ENCODE measurements around the gene INPP5K.
"Not testable (repeated sequence)": the region's sequence is repeated elsewhere in the genome, so short reads cannot be mapped to it uniquely, and the experiment has no call there.

Gene INPP5K

DNA sequence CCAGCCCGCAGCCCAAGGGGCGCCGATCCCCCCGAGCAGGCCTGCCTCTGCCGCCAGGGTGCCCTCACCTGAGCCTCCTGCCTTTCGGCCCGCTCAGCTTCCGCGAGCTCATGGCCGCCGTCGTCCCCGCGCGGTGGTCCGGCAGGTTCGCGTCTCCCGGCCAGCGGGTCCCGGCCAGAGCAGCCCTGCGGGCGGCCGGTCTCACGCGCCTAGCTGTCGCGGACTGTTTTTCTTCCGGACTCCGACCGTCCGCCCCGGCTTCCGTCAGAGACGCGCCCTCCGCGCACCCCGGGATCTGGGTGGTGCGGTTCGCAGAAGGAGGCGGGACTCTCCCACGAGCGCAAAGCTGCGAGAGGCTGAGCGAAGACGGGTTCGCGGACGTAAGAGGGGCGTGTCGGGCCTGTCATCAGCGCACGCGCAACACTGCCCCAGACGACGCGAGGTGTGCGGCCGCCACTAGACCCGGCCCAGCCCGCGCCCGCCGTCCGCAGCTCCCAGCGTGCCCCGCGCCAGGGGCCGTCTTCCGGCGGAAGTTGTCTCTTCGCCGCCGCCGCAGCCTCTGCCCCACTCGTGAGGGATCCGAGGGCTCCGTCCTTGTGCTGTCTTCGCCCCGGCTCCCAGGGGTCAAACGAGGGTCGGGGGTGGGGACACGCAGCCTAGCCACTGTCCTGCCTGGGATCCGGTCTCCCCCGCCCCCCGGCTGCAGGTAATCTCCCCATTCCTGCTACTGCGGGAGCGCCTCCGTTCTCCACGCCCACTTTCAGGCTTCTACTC is at the start of gene INPP5K:
TSS of gene INPP5K (minus strand) at position 225 of the 774 bp plus-strand sequence. CDS start at position 112, 113 bp downstream.
- DNase-seq = peak; percentile 95

DNA sequence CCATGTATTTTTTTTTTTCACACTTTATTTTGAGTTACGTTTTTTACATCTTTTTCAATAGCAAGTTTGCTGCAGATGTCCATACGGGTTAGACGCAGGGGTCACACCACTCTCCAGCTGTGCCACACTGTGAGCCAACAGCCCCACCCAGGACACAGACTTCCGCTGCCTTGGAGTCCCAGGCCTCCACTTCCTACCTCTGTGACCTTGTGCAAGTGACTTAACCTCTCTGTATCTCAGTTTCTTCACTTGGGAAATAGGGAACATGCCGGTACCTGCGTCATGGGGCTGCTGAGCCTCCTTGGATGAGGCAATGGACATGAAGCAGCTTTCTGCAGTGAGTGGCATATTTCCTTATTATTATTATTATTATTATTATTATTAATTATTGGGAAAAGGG is 49.5 kb upstream of the INPP5K start:
- no peak for DNase-seq

GRCh38 chr17:1563786-1564613 is 47.6 kb upstream of the INPP5K start:
- no peak for DNase-seq

DNA sequence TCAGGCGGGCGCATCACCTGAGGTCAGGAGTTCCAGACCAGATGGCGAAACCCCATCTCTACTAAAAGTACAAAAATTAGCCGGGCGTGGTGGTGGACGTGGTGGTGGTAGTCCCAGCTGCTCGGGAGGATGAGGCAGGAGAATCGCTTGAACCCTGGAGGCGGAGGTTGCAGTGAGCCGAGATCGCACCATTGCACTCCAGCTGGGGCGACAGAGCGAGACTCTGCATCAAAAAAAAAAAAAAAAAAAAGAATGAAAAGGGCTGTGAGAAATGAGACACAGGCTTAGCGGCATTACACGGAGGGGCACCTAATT is 47.0 kb upstream of the INPP5K start:
- not testable (repeated sequence) for DNase-seq

DNA sequence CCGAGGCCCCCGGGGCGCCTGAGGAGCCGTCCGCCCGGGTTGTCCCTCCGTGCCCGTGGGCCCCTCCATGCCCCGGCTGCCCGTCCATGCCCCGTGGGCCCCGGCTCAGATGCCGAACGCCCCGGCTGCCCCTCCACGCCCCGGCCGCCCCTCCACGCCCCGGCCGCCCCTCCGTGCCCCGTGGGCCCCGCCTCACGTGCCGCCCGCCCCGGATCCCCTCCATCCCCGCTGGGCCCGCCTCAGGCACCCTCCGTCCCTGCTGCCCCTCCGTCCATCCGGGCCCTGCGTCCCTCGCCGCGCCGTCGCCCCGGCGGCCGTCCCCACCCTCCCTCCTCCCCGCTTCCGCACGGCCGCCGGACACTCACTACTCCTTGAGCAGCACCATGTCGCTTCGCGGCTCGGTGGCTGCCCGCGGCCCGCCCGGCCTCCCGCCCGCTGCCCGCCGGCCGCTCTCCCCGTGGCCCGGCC is 45.8 kb upstream of the INPP5K start:
- no peak for DNase-seq

DNA sequence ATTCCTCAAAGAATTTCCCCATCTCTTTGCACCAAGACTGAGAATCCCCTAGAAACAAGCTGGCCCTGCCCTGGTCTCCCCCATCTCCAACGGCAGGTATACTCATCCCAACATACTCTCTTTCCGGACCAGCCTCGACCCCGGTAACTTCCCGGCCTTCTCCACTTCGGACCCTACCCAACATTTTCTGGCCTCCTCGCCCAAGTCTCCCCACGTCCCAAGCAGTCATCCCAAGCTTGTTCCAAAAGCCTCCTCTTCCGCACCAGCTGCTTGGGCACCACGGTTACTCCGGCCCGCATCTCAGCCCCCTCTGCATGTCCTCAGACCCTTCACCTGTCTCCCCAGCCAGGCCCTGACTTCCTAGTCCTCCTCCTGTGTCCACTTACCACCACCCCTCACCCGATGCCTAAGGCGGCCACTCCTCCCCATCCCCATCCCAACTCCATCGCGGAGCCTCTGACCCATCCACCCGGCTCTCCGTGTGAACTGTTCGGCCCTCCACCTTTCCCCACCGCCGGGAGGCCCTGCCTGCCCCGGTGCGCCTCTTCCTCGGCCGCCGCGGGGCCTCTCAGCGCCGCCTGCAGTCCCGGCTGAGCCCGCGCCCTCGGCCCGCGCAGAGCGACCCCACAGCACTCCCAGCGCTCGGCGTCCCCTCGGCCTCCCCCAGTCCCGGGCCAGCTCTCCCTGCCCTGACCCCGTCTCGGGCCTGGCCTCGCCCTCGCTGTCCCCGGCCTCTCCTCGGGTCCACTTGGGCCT is 45.2 kb upstream of the INPP5K start:
- DNase-seq = no peak

DNA sequence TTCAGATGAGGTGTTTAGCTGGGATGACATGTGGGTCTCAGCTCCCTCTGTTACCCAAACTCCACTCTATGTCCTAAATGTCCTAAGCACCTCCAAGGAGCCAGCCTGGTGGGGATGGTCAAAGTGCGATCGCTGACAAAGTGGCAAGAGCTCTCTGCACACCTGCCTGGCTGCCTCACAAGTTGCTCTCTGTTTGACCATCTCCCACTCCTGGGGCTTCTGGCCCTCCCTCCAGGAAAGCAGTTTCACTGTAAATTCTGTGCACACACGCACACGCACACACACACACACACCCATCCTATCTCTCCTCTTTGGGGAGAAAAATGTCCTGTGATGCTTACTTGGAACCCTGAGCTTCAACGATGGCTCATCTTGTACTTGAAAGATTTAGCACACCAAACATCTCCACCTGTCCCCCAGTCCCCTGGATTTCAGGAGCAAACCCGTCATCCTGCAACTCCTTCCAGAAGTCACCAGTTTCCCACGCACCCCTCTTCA is 44.5 kb upstream of the INPP5K start:
- DNase-seq = no peak

DNA sequence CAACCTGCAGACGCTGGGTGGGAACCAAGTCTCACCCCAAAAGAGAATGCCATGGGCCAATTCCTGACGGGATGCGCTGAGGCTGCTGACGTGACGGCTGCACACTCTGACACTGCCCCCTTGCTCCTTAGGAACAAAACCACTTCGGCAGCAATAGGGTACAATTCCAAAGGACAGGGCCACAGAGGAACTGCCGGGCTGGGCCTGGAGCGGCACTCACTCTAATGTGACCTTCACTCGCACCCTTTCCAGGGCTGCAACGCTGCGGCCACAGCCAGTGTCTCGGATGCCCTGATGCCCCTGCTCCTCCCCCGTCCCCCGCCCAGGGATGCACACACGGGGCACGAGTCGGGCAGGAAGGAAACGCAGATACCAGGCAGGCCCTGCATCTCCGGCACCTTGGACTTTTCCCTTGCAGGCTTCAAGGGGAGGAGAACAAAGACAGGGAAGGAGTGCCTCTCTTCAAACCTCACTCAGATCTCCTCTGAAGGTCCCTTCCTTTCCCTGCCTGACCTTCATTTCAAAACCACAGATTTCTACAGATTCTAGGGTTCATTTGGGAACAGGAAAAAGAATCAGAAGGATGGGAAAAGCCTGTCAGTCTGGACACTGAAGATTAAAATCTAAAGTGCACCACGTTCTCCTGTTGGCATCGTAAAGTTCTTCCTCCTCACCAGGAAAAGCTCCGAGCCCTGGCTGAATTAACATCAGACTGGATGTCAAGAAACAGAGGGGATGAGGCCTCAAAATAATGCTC is 43.9 kb upstream of the INPP5K start:
- DNase-seq = no peak

GRCh38 chr17:1559047-1560043 is 42.9 kb upstream of the INPP5K start:
- DNase-seq = no peak

DNA sequence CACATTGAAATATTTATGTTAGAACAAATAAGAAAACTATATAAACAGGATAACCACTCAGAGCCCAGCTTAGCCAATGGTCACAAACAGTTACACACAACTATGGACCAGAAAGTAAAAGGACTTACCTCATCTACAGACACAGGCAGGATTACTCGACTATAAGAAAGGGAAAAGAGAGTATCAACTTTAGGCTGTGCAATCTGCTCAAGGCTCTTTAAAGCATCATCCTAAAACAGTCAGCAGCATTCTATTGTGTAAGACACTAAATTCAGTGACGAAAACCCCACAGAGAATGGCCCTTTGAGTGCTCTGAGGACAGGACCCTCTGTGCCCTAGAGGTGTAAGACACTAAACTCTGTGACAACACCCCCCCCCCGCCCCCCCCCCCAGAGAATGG is 42.0 kb upstream of the INPP5K start:
- no peak for DNase-seq

- DNase-seq = no peak
Observed at GRCh38 chr17:1557355-1558095, 41.1 kb upstream of the INPP5K start.

- DNase-seq = no peak
Observed at GRCh38 chr17:1555651-1556471, 39.4 kb upstream of the INPP5K start.

DNA sequence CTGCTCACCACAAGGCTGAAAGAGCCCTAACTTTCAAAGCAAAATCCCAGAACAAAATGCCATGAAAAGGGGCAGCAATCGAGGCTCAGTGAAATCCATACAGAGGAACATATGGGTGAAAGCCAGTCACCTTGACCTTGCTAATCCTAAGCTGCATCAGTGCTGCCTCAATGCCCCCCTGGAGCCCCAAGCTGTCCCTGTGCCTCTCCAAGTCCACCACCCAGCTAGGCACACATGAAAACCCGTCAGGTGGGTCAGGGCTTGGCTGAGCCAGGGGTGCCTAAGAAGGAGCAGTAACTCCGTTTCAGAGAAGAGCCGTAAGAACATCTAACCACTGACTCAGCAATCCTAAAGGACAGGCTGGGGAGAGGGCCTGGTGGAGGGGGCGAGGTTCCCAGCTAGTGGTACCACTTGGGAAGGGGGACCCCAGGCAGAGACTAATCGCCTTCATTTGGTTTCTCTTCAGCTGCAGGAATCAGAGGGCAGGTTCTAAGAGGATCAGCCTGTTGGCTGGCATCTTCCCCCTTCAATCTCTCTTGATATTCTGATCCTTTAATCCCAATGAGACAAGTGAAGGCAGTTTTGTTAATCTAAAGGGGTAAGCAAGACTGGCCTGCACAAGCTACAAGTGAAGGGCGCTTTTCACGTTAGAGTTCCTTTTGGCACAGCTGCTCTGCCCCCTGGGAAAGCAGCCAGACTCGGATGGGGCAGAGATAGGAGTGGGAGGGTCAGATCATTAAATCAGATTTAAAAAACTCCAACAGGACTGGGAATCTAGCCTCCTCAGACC is 38.5 kb upstream of the INPP5K start:
- no peak for DNase-seq

DNA sequence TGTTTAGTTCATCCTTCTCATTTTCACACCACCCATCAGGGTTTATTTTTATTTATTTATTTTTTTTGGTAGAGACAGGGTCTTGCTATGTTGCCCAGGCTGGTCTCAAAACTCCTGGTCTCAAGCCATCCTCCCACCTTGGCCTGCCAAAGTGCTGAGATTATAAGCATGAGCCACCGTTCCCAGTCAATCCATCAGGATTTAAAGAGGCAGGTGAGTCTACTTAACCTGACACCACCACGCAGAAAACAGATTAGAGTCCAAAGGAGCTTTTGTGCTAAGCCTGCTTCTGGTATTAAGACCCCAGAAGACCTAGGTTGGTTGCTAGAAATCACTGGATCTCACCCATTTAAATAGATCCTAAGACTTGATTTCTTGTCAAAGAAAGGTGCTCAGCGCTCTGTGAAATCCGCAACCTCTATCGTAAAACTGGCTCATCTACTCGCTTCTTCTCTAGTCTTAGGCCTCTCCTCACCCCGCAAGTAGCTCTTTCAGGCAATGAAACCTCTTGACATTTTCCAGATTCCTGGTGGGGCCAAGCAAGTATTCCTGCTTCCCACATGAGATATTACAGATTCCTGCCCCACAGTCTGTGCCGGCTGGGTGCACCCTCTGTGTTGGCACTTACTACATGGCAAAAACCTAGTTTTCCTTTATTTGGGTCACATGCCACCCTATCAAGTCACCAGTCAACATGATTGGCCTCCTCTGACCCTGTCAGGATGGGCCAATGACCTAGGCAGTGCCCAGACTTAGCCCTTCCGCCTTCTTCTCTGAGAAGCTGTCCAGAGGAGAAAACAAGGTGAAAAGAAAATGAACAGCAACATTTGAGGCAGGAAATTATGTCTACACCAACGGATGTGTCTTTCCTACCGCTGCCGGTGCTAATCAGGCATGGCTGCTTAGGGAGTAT is 37.2 kb upstream of the INPP5K start:
- no peak for DNase-seq

DNA sequence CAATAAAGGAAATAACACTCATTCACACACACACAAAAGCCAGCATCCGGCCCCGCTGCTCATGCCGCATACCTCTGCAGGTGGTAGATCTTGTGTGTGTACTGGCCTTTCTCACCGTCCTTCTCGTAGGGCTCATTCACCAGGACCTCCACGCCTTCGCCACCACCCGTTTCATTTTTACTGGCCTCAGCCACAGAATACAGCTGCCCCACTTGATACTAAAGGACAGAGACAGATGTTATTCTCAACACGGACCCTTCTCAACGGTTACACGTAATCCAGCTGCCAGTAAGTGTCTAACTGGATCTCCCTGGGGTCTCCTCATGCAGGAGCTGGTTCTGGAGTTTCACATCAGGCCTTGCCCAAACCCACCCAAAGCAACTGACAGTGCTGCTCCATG is 36.5 kb upstream of the INPP5K start:
- no peak for DNase-seq

DNA sequence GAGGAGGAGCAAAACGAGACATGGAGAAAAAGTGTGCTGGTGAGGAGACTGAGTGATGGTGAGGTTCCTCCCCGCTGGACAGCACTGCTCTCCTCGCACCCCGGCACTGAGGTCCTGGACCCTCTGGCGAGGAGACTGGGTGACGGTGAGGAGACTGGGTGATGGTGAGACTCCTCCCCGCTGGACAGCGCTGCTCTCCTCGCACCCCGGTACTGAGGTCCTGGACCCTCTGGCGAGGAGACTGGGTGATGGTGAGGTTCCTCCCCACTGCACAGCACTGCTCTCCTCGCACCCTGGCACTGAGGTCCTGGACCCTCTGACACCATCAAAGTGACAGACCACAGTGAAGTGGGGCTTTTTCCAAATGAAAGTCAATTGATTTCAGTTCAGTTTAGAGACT is 35.3 kb upstream of the INPP5K start:
- no peak for DNase-seq

GRCh38 chr17:1548032-1548431 is 31.6 kb upstream of the INPP5K start:
- no peak for DNase-seq
